ENCODE data around the gene USP2. TPM values are rescaled to one million over a fixed set of nuclear protein-coding genes. Genes with fewer than 3 reads are reported as not detected.

The USP2 gene
- total RNA-seq, 1 donor from 2014 or later: 2.6 TPM

GRCh38 chr11:119421351-119421750 is 39.9 kb upstream of the USP2 start:
- no peaks in the 10 kb centered on the region for H3K36me3 Mint-ChIP-seq (ENCODE audit: unreplicated experiment)
- no peak for TF ChIP-seq CTCF (IDR thresholded peaks at IDR 0.05; ENCODE audit: partially characterized antibody, unreplicated experiment)
- peaks cover 18% of the 10 kb centered on the region for H3K27me3 Mint-ChIP-seq (ENCODE audit: unreplicated experiment)
- DNase-seq: no peak
- H3K27ac Mint-ChIP-seq (ENCODE audit: unreplicated experiment): no peak overlapping the region
- no peaks in the 10 kb centered on the region for H3K4me1 Mint-ChIP-seq (ENCODE audit: low read depth, unreplicated experiment)
- peaks cover 1% of the 10 kb centered on the region for H3K9me3 Mint-ChIP-seq (ENCODE audit: unreplicated experiment)
- peak overlapping the region; percentile 96 for H3K4me3 Mint-ChIP-seq (ENCODE audit: unreplicated experiment)

- Mint-ChIP-seq H3K27ac (ENCODE audit: unreplicated experiment) (no peak overlapping the region), H3K4me1 (ENCODE audit: low read depth, unreplicated experiment) (no peaks in the 10 kb centered on the region)
Measured at GRCh38 chr11:119420631-119421030, 39.1 kb upstream of the USP2 start.

GRCh38 chr11:119419834-119420492 is 38.5 kb upstream of the USP2 start:
- H3K36me3 Mint-ChIP-seq (ENCODE audit: unreplicated experiment): no peaks in the 10 kb centered on the region
- no peaks in the 10 kb centered on the region for H3K4me1 Mint-ChIP-seq (ENCODE audit: low read depth, unreplicated experiment)
- peaks cover 1% of the 10 kb centered on the region for H3K9me3 Mint-ChIP-seq (ENCODE audit: unreplicated experiment)
- peaks cover 20% of the 10 kb centered on the region for H3K27me3 Mint-ChIP-seq (ENCODE audit: unreplicated experiment)
- no peak overlapping the region for H3K4me3 Mint-ChIP-seq (ENCODE audit: unreplicated experiment)
- no peak for TF ChIP-seq CTCF (IDR thresholded peaks at IDR 0.05; ENCODE audit: partially characterized antibody, unreplicated experiment)
- no peak for DNase-seq
- no peak overlapping the region for H3K27ac Mint-ChIP-seq (ENCODE audit: unreplicated experiment)

More at GRCh38 chr11:119420631-119421030, 39.1 kb upstream of the USP2 start:
- TF ChIP-seq CTCF (IDR thresholded peaks at IDR 0.05; ENCODE audit: partially characterized antibody, unreplicated experiment): no peak
- Mint-ChIP-seq H3K4me3 (ENCODE audit: unreplicated experiment) (no peak overlapping the region), H3K9me3 (ENCODE audit: unreplicated experiment) (peaks cover 1% of the 10 kb centered on the region), H3K36me3 (ENCODE audit: unreplicated experiment) (no peaks in the 10 kb centered on the region), H3K27me3 (ENCODE audit: unreplicated experiment) (peaks cover 20% of the 10 kb centered on the region)
- DNase-seq: no peak

- DNase-seq: no peak
- TF ChIP-seq CTCF (IDR thresholded peaks at IDR 0.05; ENCODE audit: partially characterized antibody, unreplicated experiment): no peak
- Mint-ChIP-seq H3K36me3 (ENCODE audit: unreplicated experiment) (no peaks in the 10 kb centered on the region), H3K4me1 (ENCODE audit: low read depth, unreplicated experiment) (no peaks in the 10 kb centered on the region), H3K4me3 (ENCODE audit: unreplicated experiment) (no peak overlapping the region), H3K9me3 (ENCODE audit: unreplicated experiment) (peaks cover 1% of the 10 kb centered on the region), H3K27ac (ENCODE audit: unreplicated experiment) (no peak overlapping the region), H3K27me3 (ENCODE audit: unreplicated experiment) (peaks cover 17% of the 10 kb centered on the region)
Measured at GRCh38 chr11:119419246-119419645, 37.8 kb upstream of the USP2 start.

GRCh38 chr11:119418759-119419158 is 37.3 kb upstream of the USP2 start:
- Mint-ChIP-seq H3K27me3 (ENCODE audit: unreplicated experiment) (peaks cover 16% of the 10 kb centered on the region), H3K36me3 (ENCODE audit: unreplicated experiment) (no peaks in the 10 kb centered on the region), H3K4me1 (ENCODE audit: low read depth, unreplicated experiment) (no peaks in the 10 kb centered on the region), H3K27ac (ENCODE audit: unreplicated experiment) (no peak overlapping the region), H3K4me3 (ENCODE audit: unreplicated experiment) (no peak overlapping the region), H3K9me3 (ENCODE audit: unreplicated experiment) (peaks cover under 1% of the 10 kb centered on the region)
- no peak for DNase-seq
- no peak for TF ChIP-seq CTCF (IDR thresholded peaks at IDR 0.05; ENCODE audit: partially characterized antibody, unreplicated experiment)
